Glutamatergic neuron (in vitro differentiated cells): ENCODE measurements around the gene MMAB. TPM values are rescaled to one million over a fixed set of nuclear protein-coding genes. Genes with fewer than 3 reads are reported as not detected.

ENCODE experiments used
- DNase-seq: peaks from one replicate; pipeline ENCODE4 v3.0.0; 2022
- H3K27ac Mint-ChIP-seq: one replicate; pipeline ENCODE4 v1.8.0; 2020; ENCODE audit warnings: mild to moderate bottlenecking, mixed read lengths, inconsistent platforms; ENCODE audit not compliant: unreplicated experiment
- H3K27me3 Mint-ChIP-seq: one replicate; pipeline ENCODE4 v1.8.0; 2020; ENCODE audit warnings: mild to moderate bottlenecking, moderate library complexity, mixed read lengths, inconsistent platforms; ENCODE audit not compliant: unreplicated experiment
- H3K36me3 Mint-ChIP-seq: one replicate; pipeline ENCODE4 v1.8.0; 2020; ENCODE audit warnings: mild to moderate bottlenecking, mixed read lengths, inconsistent platforms; ENCODE audit not compliant: unreplicated experiment
- H3K4me1 Mint-ChIP-seq: one replicate; pipeline ENCODE4 v1.8.0; 2020; ENCODE audit warnings: mild to moderate bottlenecking, low read depth, mixed read lengths, inconsistent platforms; ENCODE audit not compliant: unreplicated experiment
- H3K4me3 Mint-ChIP-seq: one replicate; pipeline ENCODE4 v1.8.0; 2020; ENCODE audit warnings: mild to moderate bottlenecking, mixed read lengths, inconsistent platforms; ENCODE audit not compliant: unreplicated experiment
- H3K9me3 Mint-ChIP-seq: one replicate; pipeline ENCODE4 v1.8.0; 2020; ENCODE audit warnings: mild to moderate bottlenecking, moderate library complexity, mixed read lengths, inconsistent platforms; ENCODE audit not compliant: unreplicated experiment
- total RNA-seq: library from RNA; stranded (reverse); fragmentation: NEBNext Ultra II Directional; extraction: Animal tissue kit (Norgen Biotek cat#: 25700); gene quantifications from one replicate; pipeline ENCODE4 v1.2.1, GENCODE V29; 2021; ENCODE audit not compliant: unreplicated experiment
- TF ChIP-seq, protein P1 (sequence below): fragments of 200-600 bp; sonication (generic); IDR thresholded peaks from one replicate; pipeline ENCODE4 v1.5.0; 2021; ENCODE audit not compliant: partially characterized antibody, unreplicated experiment

Gene MMAB
- total RNA-seq, 1 donor from 2014 or later: 28.7 TPM

DNA sequence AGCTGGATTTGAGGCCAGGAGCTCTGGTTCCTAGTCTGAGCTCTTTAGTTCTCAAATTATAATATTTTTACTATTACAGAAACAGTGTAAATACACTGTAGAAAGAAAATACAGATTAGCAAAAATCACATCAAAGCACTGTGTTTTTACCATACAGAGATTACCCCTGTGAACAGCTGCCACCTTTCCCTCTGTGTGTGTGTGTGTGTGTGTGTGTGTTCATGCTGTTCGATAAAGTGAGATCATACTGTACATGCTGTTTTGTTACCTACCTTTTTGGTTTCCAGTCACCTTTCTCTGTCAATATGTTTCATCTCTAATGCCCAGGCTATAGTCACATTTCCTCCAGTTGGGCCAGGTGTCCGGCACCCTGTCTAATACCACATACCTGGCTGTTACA, 27.2 kb upstream of the MMAB start:
- peaks cover 5% of the 10 kb centered on the region for H3K27me3 Mint-ChIP-seq
- no peak for DNase-seq
- H3K4me1 Mint-ChIP-seq: peaks cover 26% of the 10 kb centered on the region
- peaks cover 8% of the 10 kb centered on the region for H3K9me3 Mint-ChIP-seq
- no peaks in the 10 kb centered on the region for H3K36me3 Mint-ChIP-seq
- H3K27ac Mint-ChIP-seq: peak overlapping the region; percentile 29
- TF ChIP-seq, protein P1, sequence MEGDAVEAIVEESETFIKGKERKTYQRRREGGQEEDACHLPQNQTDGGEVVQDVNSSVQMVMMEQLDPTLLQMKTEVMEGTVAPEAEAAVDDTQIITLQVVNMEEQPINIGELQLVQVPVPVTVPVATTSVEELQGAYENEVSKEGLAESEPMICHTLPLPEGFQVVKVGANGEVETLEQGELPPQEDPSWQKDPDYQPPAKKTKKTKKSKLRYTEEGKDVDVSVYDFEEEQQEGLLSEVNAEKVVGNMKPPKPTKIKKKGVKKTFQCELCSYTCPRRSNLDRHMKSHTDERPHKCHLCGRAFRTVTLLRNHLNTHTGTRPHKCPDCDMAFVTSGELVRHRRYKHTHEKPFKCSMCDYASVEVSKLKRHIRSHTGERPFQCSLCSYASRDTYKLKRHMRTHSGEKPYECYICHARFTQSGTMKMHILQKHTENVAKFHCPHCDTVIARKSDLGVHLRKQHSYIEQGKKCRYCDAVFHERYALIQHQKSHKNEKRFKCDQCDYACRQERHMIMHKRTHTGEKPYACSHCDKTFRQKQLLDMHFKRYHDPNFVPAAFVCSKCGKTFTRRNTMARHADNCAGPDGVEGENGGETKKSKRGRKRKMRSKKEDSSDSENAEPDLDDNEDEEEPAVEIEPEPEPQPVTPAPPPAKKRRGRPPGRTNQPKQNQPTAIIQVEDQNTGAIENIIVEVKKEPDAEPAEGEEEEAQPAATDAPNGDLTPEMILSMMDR: no peak
- H3K4me3 Mint-ChIP-seq: no peak overlapping the region

GRCh38 chr12:109599087-109599486, 25.8 kb upstream of the MMAB start:
- Mint-ChIP-seq H3K9me3 (peaks cover 9% of the 10 kb centered on the region), H3K4me1 (peaks cover 21% of the 10 kb centered on the region), H3K27ac (peak overlapping the region; percentile 77), H3K36me3 (no peaks in the 10 kb centered on the region), H3K4me3 (no peak overlapping the region), H3K27me3 (peaks cover 9% of the 10 kb centered on the region)
- no peak for DNase-seq
- TF ChIP-seq, protein P1: no peak

GRCh38 chr12:109598428-109598854, 25.1 kb upstream of the MMAB start:
- Mint-ChIP-seq H3K4me1 (peaks cover 27% of the 10 kb centered on the region), H3K27ac (peak overlapping the region; percentile 77), H3K4me3 (no peak overlapping the region), H3K36me3 (no peaks in the 10 kb centered on the region), H3K9me3 (peaks cover 10% of the 10 kb centered on the region), H3K27me3 (peaks cover 13% of the 10 kb centered on the region)
- TF ChIP-seq, protein P1: no peak
- DNase-seq: peak; percentile 40

GRCh38 chr12:109597795-109598427, 24.6 kb upstream of the MMAB start:
- Mint-ChIP-seq H3K36me3 (no peaks in the 10 kb centered on the region), H3K9me3 (peaks cover 11% of the 10 kb centered on the region), H3K4me3 (peak overlapping the region; percentile 13), H3K27me3 (peaks cover 14% of the 10 kb centered on the region), H3K4me1 (peaks cover 30% of the 10 kb centered on the region), H3K27ac (peak overlapping the region; percentile 77)
- DNase-seq: peak; percentile 95
- TF ChIP-seq, protein P1: peak; percentile 97

DNA sequence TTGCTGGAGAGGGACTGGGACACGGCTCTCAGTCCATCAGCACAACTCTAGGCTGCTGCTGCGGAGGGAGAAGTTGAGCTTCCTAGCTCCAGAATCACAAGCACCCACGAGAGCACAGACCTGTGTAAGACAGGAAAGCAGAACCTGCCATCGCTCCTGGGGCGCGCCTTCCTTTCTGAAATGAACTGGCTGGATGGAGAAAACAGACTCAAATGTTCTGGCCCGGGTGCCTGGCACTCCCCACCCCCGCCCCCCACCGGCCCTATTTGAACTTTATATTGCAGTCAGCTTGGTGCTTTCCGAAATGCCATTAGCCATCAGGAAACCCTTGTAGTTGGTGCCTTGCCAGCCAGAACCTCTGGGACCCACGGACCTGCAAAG, 24.1 kb upstream of the MMAB start:
- Mint-ChIP-seq H3K9me3 (peaks cover 15% of the 10 kb centered on the region), H3K36me3 (no peaks in the 10 kb centered on the region), H3K4me1 (peaks cover 35% of the 10 kb centered on the region), H3K27ac (peak overlapping the region; percentile 77), H3K27me3 (peaks cover 19% of the 10 kb centered on the region), H3K4me3 (no peak overlapping the region)
- DNase-seq: no peak
- TF ChIP-seq, protein P1: no peak
